ENCODE measurements around the gene LENG1. TPM values are rescaled to one million over a fixed set of nuclear protein-coding genes. Genes with fewer than 3 reads are reported as not detected.

Gene LENG1
- polyA plus RNA-seq, 1 donor from 2014 or later: 17.0 TPM

DNA sequence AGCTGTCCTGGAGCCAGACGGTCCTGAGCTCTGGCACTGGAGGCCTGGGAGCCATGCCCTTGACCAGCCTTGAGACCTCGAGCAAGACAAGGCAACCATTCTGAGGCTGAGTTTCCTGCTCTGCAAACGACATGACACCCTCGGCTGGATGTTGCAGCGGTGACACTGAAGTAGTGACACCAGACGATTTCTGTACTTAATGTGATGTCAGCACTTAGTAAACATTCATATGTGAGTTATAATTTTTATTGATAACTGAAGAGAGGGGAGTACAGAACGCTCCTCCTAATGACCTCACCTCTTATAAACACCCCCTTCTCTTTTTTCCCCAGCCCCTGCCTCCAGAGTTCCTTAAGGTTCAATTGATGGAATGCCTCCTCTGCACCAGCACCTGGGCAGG, 51.0 kb downstream of the LENG1 start:
- Histone ChIP-seq H3K36me3 (ENCODE audit: insufficient read depth, low read length) (no peaks in the 10 kb centered on the region), H2AFZ (ENCODE audit: low read depth, low read length) (no peak overlapping the region), H3K79me2 (replicated peaks; ENCODE audit: insufficient read depth, low read length) (peaks cover 8% of the 10 kb centered on the region), H3K9ac (ENCODE audit: low read length) (no peak overlapping the region), H3K27me3 (ENCODE audit: insufficient read depth, low read depth, low read length) (no peaks in the 10 kb centered on the region), H3K4me3 (ENCODE audit: low read length) (no peak overlapping the region), H3K27ac (ENCODE audit: low read length) (no peak overlapping the region), H3K9me3 (ENCODE audit: low read length) (no peaks in the 10 kb centered on the region), H3K9me2 (ENCODE audit: insufficient read depth, low read length) (no peaks in the 10 kb centered on the region), H3F3A (ENCODE audit: insufficient read depth, low read length, poor library complexity, severe bottlenecking) (no peaks in the 10 kb centered on the region), H3K4me2 (ENCODE audit: low read length) (no peak overlapping the region), H4K20me1 (ENCODE audit: insufficient read depth) (no peaks in the 10 kb centered on the region)
- TF ChIP-seq TAF1 (IDR thresholded peaks at IDR 0.05; ENCODE audit: low read depth): no peak
- TF ChIP-seq, protein P1, sequence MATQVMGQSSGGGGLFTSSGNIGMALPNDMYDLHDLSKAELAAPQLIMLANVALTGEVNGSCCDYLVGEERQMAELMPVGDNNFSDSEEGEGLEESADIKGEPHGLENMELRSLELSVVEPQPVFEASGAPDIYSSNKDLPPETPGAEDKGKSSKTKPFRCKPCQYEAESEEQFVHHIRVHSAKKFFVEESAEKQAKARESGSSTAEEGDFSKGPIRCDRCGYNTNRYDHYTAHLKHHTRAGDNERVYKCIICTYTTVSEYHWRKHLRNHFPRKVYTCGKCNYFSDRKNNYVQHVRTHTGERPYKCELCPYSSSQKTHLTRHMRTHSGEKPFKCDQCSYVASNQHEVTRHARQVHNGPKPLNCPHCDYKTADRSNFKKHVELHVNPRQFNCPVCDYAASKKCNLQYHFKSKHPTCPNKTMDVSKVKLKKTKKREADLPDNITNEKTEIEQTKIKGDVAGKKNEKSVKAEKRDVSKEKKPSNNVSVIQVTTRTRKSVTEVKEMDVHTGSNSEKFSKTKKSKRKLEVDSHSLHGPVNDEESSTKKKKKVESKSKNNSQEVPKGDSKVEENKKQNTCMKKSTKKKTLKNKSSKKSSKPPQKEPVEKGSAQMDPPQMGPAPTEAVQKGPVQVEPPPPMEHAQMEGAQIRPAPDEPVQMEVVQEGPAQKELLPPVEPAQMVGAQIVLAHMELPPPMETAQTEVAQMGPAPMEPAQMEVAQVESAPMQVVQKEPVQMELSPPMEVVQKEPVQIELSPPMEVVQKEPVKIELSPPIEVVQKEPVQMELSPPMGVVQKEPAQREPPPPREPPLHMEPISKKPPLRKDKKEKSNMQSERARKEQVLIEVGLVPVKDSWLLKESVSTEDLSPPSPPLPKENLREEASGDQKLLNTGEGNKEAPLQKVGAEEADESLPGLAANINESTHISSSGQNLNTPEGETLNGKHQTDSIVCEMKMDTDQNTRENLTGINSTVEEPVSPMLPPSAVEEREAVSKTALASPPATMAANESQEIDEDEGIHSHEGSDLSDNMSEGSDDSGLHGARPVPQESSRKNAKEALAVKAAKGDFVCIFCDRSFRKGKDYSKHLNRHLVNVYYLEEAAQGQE (IDR thresholded peaks at IDR 0.05; ENCODE audit: borderline replicate concordance): no peak
- TF ChIP-seq SMC3 (conservative IDR thresholded peaks at IDR 0.05; ENCODE audit: poor library complexity): no peak
- TF ChIP-seq RAD21 (conservative IDR thresholded peaks at IDR 0.05): no peak
- no peak for TF ChIP-seq MXI1 (conservative IDR thresholded peaks at IDR 0.05; ENCODE audit: poor library complexity, severe bottlenecking)
- TF ChIP-seq CTCF (IDR thresholded peaks at IDR 0.05; ENCODE audit: poor library complexity, severe bottlenecking): no peak
- no peak for TF ChIP-seq POLR2AphosphoS5 (IDR thresholded peaks at IDR 0.05)
- TF ChIP-seq EP300 (conservative IDR thresholded peaks at IDR 0.05; ENCODE audit: poor library complexity, severe bottlenecking): no peak
- no peak for TF ChIP-seq EZH2 (IDR thresholded peaks at IDR 0.05; ENCODE audit: borderline replicate concordance, insufficient read depth, low read length, poor library complexity, severe bottlenecking)

- H3K4me3 ChIP-seq (ENCODE audit: low read length): no peak overlapping the region
- no peak overlapping the region for H2AFZ ChIP-seq (ENCODE audit: low read depth, low read length)
- H3K9ac ChIP-seq (ENCODE audit: low read length): no peak overlapping the region
- no peaks in the 10 kb centered on the region for H3F3A ChIP-seq (ENCODE audit: insufficient read depth, low read length, poor library complexity, severe bottlenecking)
- H3K27ac ChIP-seq (ENCODE audit: low read length): no peak overlapping the region
- peaks cover 13% of the 10 kb centered on the region for H3K79me2 ChIP-seq (replicated peaks; ENCODE audit: insufficient read depth, low read length)
- H3K4me2 ChIP-seq (ENCODE audit: low read length): no peak overlapping the region
- no peaks in the 10 kb centered on the region for H3K36me3 ChIP-seq (ENCODE audit: insufficient read depth, low read length)
- no peaks in the 10 kb centered on the region for H4K20me1 ChIP-seq (ENCODE audit: insufficient read depth)
- TF ChIP-seq MXI1 (conservative IDR thresholded peaks at IDR 0.05; ENCODE audit: poor library complexity, severe bottlenecking) (no peak), TAF1 (IDR thresholded peaks at IDR 0.05; ENCODE audit: low read depth) (no peak), EP300 (conservative IDR thresholded peaks at IDR 0.05; ENCODE audit: poor library complexity, severe bottlenecking) (no peak)
- H3K27me3 ChIP-seq (ENCODE audit: insufficient read depth, low read depth, low read length): no peaks in the 10 kb centered on the region
- no peaks in the 10 kb centered on the region for H3K9me3 ChIP-seq (ENCODE audit: low read length)
- no peaks in the 10 kb centered on the region for H3K9me2 ChIP-seq (ENCODE audit: insufficient read depth, low read length)
These were observed 51.5 kb downstream of the LENG1 start for GRCh38 chr19:54107876-54108490.

All from neural cell (in vitro differentiated cells).